OCI-LY1 (cell line): ENCODE data around the gene PRG3.

Experiments
- CTCF ChIP-seq: fragments of 200-600 bp; sonication (generic), shearing (Covaris generic); IDR thresholded peaks from 2 replicates; pipeline ENCODE4 v1.5.1; 2017; ENCODE audit warnings: mild to moderate bottlenecking, antibody characterized with exemption, low read length, moderate library complexity, mixed read lengths
- EZH2 ChIP-seq: fragments of 200-600 bp; sonication (generic), shearing (Covaris generic); IDR thresholded peaks from 2 replicates; pipeline ENCODE4 v1.8.0; 2017; ENCODE audit warnings: borderline replicate concordance, mixed run types, mild to moderate bottlenecking, antibody characterized with exemption, low read length, moderate library complexity, mixed read lengths

- no peak for TF ChIP-seq CTCF
- TF ChIP-seq EZH2: no peak
Measured at GRCh38 chr11:57425565-57426438, 44.9 kb upstream of the PRG3 start.
